Brain pericyte (primary cell): Measurements from ENCODE around the gene BCAP31.
"Not testable (repeated sequence)": the region's sequence is repeated elsewhere in the genome, so short reads cannot be mapped to it uniquely, and the experiment has no call there.

Experiments
- DNase-seq: peaks from one replicate; pipeline ENCODE4 v3.0.0-alpha.2; 2012; ENCODE audit warnings: low read depth, low spot score

BCAP31 gene

GRCh38 chrX:153763298-153763932 lies 39.2 kb upstream of the BCAP31 start:
- no peak for DNase-seq

GRCh38 chrX:153762626-153763173 lies 38.5 kb upstream of the BCAP31 start:
- no peak for DNase-seq

GRCh38 chrX:153761863-153762262 lies 37.7 kb upstream of the BCAP31 start:
- DNase-seq: no peak

GRCh38 chrX:153755136-153755535 lies 30.9 kb upstream of the BCAP31 start:
- no peak for DNase-seq

- no peak for DNase-seq
Measured at GRCh38 chrX:153750127-153750774, 26.1 kb upstream of the BCAP31 start.

- not testable (repeated sequence) for DNase-seq
Measured at GRCh38 chrX:153749017-153749416, 24.8 kb upstream of the BCAP31 start.

GRCh38 chrX:153746991-153747390 lies 22.8 kb upstream of the BCAP31 start:
- DNase-seq: not testable (repeated sequence)

- no peak for DNase-seq
Measured at GRCh38 chrX:153746359-153746758, 22.2 kb upstream of the BCAP31 start.

GRCh38 chrX:153745067-153745433 lies 20.9 kb upstream of the BCAP31 start:
- not testable (repeated sequence) for DNase-seq

- DNase-seq: no peak
Measured at GRCh38 chrX:153744210-153745066, 20.3 kb upstream of the BCAP31 start.

- DNase-seq: not testable (repeated sequence)
Measured at GRCh38 chrX:153743468-153744209, 19.5 kb upstream of the BCAP31 start.

GRCh38 chrX:153742796-153743467 lies 18.7 kb upstream of the BCAP31 start:
- DNase-seq: not testable (repeated sequence)

- not testable (repeated sequence) for DNase-seq
Measured at GRCh38 chrX:153742111-153742510, 17.9 kb upstream of the BCAP31 start.

GRCh38 chrX:153741446-153741845 lies 17.3 kb upstream of the BCAP31 start:
- no peak for DNase-seq

- DNase-seq: no peak
Measured at GRCh38 chrX:153740631-153741222, 16.5 kb upstream of the BCAP31 start.

GRCh38 chrX:153739754-153740486 lies 15.7 kb upstream of the BCAP31 start:
- DNase-seq: no peak

- no peak for DNase-seq
Measured at GRCh38 chrX:153738056-153738605, 13.9 kb upstream of the BCAP31 start.

- DNase-seq: no peak
Measured at GRCh38 chrX:153736871-153737441, 12.8 kb upstream of the BCAP31 start.
